ENCODE data around the gene SEMA3C.

SEMA3C gene

GRCh38 chr7:80835251-80835650 is 83.6 kb downstream of the SEMA3C start:
- TF ChIP-seq USF1 (IDR thresholded peaks at IDR 0.05) (no peak), MAX (IDR thresholded peaks at IDR 0.05) (no peak), TEAD4 (IDR thresholded peaks at IDR 0.05) (no peak), CREB1 (IDR thresholded peaks at IDR 0.05; ENCODE audit: low read depth) (no peak), RAD21 (IDR thresholded peaks at IDR 0.05; ENCODE audit: low read depth) (no peak), ZBTB7A (IDR thresholded peaks at IDR 0.05; ENCODE audit: low read depth) (no peak), CEBPB (IDR thresholded peaks at IDR 0.05) (no peak), EP300 (IDR thresholded peaks at IDR 0.05; ENCODE audit: borderline replicate concordance) (no peak), YY1 (IDR thresholded peaks at IDR 0.05; ENCODE audit: low read depth) (no peak)

GRCh38 chr7:80833289-80834268 is 85.3 kb downstream of the SEMA3C start:
- TF ChIP-seq REST (IDR thresholded peaks at IDR 0.05; ENCODE audit: low read depth) (no peak), CREB1 (IDR thresholded peaks at IDR 0.05; ENCODE audit: low read depth) (no peak), TAF1 (IDR thresholded peaks at IDR 0.05; ENCODE audit: low read depth) (no peak), USF1 (IDR thresholded peaks at IDR 0.05) (no peak), EGR1 (IDR thresholded peaks at IDR 0.05) (no peak), TEAD4 (IDR thresholded peaks at IDR 0.05) (no peak), TCF12 (IDR thresholded peaks at IDR 0.05; ENCODE audit: low read depth) (no peak), RAD21 (IDR thresholded peaks at IDR 0.05; ENCODE audit: low read depth) (no peak), FOXM1 (IDR thresholded peaks at IDR 0.05; ENCODE audit: borderline replicate concordance, low read depth) (no peak), YY1 (IDR thresholded peaks at IDR 0.05; ENCODE audit: low read depth) (no peak), CEBPB (IDR thresholded peaks at IDR 0.05) (no peak), EP300 (IDR thresholded peaks at IDR 0.05; ENCODE audit: borderline replicate concordance) (no peak), NFIC (IDR thresholded peaks at IDR 0.05) (no peak), ZBTB7A (IDR thresholded peaks at IDR 0.05; ENCODE audit: low read depth) (no peak)

- TF ChIP-seq YY1 (IDR thresholded peaks at IDR 0.05; ENCODE audit: low read depth), result no peak
Observed at GRCh38 chr7:80832006-80832405, 86.8 kb downstream of the SEMA3C start.

GRCh38 chr7:80830584-80831285 is 88.1 kb downstream of the SEMA3C start:
- TF ChIP-seq USF1 (IDR thresholded peaks at IDR 0.05), result no peak
- TF ChIP-seq CEBPB (IDR thresholded peaks at IDR 0.05), result no peak
- TF ChIP-seq ZBTB7A (IDR thresholded peaks at IDR 0.05; ENCODE audit: low read depth), result no peak
- TF ChIP-seq YY1 (IDR thresholded peaks at IDR 0.05; ENCODE audit: low read depth), result no peak
- TF ChIP-seq RAD21 (IDR thresholded peaks at IDR 0.05; ENCODE audit: low read depth), result no peak
- TF ChIP-seq TEAD4 (IDR thresholded peaks at IDR 0.05), result no peak
- no peak for TF ChIP-seq NFIC (IDR thresholded peaks at IDR 0.05)
- TF ChIP-seq TAF1 (IDR thresholded peaks at IDR 0.05; ENCODE audit: low read depth), result no peak
- no peak for TF ChIP-seq EGR1 (IDR thresholded peaks at IDR 0.05)
- TF ChIP-seq REST (IDR thresholded peaks at IDR 0.05; ENCODE audit: low read depth), result no peak
- TF ChIP-seq TCF12 (IDR thresholded peaks at IDR 0.05; ENCODE audit: low read depth), result no peak
- no peak for TF ChIP-seq MAX (IDR thresholded peaks at IDR 0.05)

- TF ChIP-seq TCF12 (IDR thresholded peaks at IDR 0.05; ENCODE audit: low read depth) (no peak), ZBTB7A (IDR thresholded peaks at IDR 0.05; ENCODE audit: low read depth) (no peak), TEAD4 (IDR thresholded peaks at IDR 0.05) (no peak), CEBPB (IDR thresholded peaks at IDR 0.05) (no peak), RAD21 (IDR thresholded peaks at IDR 0.05; ENCODE audit: low read depth) (no peak), EGR1 (IDR thresholded peaks at IDR 0.05) (no peak), USF1 (IDR thresholded peaks at IDR 0.05) (no peak), EP300 (IDR thresholded peaks at IDR 0.05; ENCODE audit: borderline replicate concordance) (no peak), CREB1 (IDR thresholded peaks at IDR 0.05; ENCODE audit: low read depth) (no peak), TAF1 (IDR thresholded peaks at IDR 0.05; ENCODE audit: low read depth) (no peak), MAX (IDR thresholded peaks at IDR 0.05) (no peak)
Observed at GRCh38 chr7:80830010-80830409, 88.8 kb downstream of the SEMA3C start.

Measured in Ishikawa (cell line).